ACHN (cell line): ENCODE data around the gene TVP23A.
"Not testable (repeated sequence)": the region's sequence is repeated elsewhere in the genome, so short reads cannot be mapped to it uniquely, and the experiment has no call there.

Experiments
- DNase-seq: peaks from one replicate; pipeline ENCODE4 v3.0.0-alpha.2; 2015
- in situ Hi-C: cut with HindIII; loops from 2 replicates; pipeline ENCODE4 v1.10.0; 2017; ENCODE audit warnings: low sequenced_read_pairs, low pct_ligation_motif_present, low pct_unique_long_range_greater_than_20kb

The TVP23A gene

GRCh38 chr16:10812312-10813098 lies 6.1 kb downstream of the TVP23A start:
- no peak for DNase-seq
- in situ Hi-C loops: no loop called here

GRCh38 chr16:10809706-10810105 lies 8.9 kb downstream of the TVP23A start:
- in situ Hi-C loops: no loop called here
- no peak for DNase-seq

DNA sequence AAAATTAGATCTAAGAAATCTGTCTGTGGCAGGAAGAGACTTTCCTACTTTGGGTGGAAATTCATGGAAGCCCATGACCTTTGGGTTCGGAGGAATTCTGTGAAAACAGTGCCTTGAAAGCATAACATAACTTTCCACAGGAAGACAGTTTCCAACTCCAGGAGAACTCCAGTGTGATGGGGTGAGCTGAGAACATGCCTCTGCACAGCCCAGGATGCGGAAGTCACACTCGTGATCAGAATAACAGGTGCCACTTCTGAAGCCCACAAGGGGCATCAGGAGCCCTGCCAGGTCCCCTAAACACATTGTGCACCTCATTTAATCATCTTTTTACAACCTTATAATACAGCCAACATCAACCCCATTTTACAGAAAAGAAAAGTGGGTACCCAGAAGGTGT lies 9.7 kb downstream of the TVP23A start:
- DNase-seq: no peak
- in situ Hi-C loops: no loop called here

DNA sequence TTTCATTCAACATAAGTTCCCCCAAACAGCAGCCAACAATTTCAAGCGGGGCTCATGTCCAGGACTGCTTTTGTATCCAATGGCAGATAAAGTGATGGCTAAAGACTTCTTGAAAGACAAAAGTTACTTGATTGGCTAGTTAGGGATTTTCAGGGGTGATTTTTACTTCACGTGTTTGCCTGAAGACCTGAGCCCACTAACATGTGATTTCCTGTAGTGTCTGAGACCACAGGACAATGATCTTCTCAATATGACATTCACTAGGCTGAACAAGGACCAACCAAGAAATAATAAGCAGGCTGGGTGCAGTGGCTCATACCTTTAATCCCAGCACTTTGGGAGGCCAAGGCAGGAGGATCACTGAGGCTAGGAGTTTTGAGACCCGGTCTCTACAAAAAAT lies 10.4 kb downstream of the TVP23A start:
- DNase-seq: no peak
- in situ Hi-C loops: no loop called here

DNA sequence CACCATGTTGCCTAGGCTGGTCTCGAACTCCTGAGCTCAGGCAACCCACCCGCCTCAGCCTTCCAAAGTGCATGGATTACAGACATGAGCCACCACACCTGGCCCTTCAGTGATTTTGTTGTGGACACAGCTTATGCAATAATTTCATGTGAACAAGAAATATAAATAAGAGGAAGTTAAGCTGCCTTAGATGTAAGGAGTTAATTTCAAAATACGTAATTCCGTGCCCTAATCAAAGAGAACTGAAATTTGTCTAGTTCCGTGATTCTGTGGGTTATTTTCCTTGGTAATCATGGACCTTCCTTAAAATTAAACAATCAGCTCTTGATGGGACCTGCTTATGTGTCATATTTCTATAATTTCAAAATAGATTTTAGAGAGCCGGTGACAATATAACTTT lies 11.9 kb downstream of the TVP23A start:
- no peak for DNase-seq
- in situ Hi-C loops: no loop called here

DNA sequence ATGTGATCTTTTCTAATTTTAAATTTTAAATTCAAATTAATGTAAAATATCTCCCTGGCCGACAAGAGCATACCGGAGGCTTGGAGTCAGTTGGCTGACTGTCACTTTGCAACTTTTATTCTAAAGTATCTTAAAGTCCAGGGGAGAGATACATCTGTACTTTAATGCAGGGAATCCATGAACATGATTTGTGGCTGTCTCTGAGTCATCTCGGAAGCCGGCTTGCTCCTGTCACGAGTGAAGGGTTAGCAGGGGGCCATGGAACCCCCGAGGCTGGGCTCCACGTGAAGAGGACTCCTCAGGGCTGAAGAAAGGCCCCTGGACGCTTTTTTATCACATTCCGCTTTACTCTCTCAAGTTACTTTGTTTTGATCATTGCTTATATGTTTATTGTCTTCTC lies 13.3 kb downstream of the TVP23A start:
- DNase-seq: no peak

GRCh38 chr16:10799736-10800135 lies 18.9 kb downstream of the TVP23A start:
- in situ Hi-C loops: no loop called here
- no peak for DNase-seq

More for the DNA sequence above, 13.3 kb downstream of the TVP23A start:
- in situ Hi-C loops: no loop called here

DNA sequence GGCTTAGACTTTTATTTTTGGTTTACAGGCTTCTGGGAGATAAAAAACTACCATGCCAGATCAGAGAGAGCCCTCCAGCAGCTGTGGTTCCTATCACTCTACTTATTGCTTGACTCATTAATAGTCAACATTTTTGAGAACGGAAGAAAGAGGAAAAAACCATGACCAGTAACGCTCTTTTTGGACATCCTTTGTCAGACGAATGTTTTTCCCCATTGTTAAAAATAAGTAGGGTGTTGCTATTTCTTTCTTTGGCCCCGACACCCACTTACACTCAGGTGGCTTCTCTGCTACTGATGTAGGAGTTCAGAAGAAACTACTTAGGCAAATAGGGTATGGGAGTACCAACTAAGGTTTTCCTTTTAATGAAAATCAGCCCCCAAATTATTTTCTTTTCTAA lies 27.5 kb downstream of the TVP23A start:
- in situ Hi-C loops: no loop called here
- DNase-seq: no peak

GRCh38 chr16:10788630-10789029 lies 30.0 kb downstream of the TVP23A start:
- in situ Hi-C loops: not testable (repeated sequence)

GRCh38 chr16:10787304-10787703 lies 31.3 kb downstream of the TVP23A start:
- in situ Hi-C loops: no loop called here
- DNase-seq: no peak

More at GRCh38 chr16:10788630-10789029, 30.0 kb downstream of the TVP23A start:
- not testable (repeated sequence) for DNase-seq

DNA sequence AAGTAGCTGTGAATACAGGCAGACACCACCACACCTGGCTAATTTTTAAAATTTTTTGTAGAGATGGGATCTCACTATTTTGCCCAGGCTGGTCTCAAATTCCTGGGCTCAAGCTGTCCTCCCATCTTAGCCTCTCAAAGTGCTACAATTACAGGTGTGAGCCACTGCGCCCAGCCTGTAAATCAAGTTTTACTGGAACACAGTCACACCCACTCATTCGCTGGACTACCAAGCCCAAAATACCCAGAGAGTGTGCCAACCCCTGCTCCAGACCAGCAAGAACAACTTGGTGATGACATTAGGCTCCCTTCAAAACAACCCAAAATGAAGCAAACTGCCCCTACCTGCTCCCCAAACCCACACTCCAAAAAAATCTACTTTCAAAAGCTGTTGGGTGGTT lies 36.0 kb downstream of the TVP23A start:
- in situ Hi-C loops: no loop called here
- DNase-seq: no peak

- in situ Hi-C loops: no loop called here
- no peak for DNase-seq
These were observed 38.0 kb downstream of the TVP23A start for GRCh38 chr16:10780628-10781027.

DNA sequence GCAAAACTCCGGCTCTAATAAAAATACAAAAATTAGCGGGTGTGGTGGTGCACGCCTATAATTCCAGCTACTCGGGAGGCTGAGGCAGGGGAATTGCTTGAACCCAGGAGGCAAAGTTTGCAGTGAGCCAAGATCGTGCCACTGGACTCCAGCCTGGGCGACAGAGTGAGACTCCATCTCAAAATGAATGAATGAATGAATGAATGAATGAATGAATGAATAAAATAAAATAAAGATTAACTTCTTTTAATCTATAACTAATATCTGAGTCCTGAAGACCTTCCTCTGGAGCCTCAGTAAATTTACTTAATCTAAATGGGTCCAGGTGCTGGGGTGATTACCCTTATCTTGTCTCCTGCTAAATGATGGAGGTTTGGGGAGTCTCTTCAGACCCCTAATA lies 38.7 kb downstream of the TVP23A start:
- in situ Hi-C loops: not testable (repeated sequence)

DNA sequence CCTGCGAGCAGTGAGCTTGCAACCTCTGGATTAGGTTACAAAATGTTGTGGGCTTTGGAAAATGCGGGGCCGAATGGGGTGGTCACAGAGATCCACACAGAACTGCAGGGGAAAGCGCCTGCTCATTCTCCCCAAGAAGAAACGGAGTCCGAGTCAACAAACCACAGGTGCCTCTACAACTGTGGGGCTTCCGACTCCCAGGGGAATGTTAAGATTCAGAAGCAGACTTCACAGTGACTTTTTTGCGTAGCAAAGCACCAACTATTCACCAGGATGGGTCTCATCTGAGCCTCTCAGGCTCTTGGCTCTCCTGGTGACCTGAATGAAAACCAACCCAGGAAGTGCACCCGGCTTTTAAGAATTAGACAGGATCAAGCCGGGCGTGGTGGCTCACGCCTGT lies 41.2 kb downstream of the TVP23A start:
- DNase-seq: no peak
- in situ Hi-C loops: no loop called here

More for the DNA sequence above, 38.7 kb downstream of the TVP23A start:
- DNase-seq: not testable (repeated sequence)

GRCh38 chr16:10776923-10777322 lies 41.7 kb downstream of the TVP23A start:
- in situ Hi-C loops, DNase-seq: not testable (repeated sequence)

DNA sequence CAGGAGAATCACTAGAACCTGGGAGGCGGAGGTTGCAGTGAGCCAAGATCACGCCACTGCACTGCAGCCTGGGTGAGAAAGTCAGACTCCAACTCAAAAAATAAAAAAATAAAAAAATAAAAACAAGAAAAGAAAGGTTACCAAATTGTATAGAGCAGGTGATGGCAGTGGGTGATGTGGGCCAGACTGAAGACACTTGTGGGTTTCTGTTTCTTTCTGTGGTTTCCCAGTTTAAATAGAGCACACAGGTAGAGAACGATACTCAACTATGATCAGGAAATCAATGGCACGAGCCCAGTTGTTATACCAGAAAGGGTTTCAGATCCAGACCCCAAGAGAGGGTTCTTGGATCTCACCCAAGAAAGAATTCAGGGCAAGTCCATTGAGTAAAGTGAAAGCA lies 42.3 kb downstream of the TVP23A start:
- no peak for DNase-seq
- in situ Hi-C loops: no loop called here

DNA sequence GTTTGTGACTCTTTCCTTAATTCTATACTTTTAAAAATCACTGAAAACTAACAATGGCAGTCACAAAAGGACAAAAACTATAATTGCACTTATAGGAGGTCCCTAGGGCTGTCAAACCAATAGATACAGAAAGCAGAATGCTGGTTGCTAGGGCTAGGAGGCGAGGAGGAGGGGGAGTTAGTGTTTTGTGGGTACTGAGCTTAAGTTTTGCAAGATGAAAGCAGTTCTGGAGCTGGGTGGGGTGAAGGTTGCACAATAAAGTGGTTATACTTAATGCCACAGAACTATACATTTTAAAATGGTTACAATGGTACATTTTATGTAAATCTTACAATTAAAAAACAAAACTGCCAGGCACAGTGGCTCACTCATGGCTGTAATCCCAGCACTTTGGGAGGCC lies 47.7 kb downstream of the TVP23A start:
- in situ Hi-C loops: no loop called here
- no peak for DNase-seq

GRCh38 chr16:10769381-10769780 lies 49.2 kb downstream of the TVP23A start:
- no peak for DNase-seq
- in situ Hi-C loops: no loop called here

DNA sequence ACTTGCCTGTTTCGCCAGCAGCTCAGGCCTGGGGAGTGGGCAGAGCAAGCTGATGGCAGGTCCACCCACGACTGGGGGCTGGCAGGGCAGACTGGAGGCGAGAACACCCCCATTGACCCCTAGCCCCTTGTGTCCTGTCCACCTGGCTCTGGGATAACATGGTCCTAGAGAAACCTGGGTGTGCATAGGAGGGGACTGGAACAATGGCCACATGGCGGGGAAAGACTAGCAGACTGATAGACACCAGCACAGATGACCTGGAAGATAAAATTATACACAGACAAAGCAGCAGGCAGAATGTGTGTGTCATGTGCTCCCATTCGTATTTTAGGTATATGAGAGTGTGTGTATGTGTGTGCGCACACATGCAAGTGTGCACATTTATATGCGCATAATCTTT lies 51.5 kb downstream of the TVP23A start:
- DNase-seq: no peak
- in situ Hi-C loops: no loop called here

DNA sequence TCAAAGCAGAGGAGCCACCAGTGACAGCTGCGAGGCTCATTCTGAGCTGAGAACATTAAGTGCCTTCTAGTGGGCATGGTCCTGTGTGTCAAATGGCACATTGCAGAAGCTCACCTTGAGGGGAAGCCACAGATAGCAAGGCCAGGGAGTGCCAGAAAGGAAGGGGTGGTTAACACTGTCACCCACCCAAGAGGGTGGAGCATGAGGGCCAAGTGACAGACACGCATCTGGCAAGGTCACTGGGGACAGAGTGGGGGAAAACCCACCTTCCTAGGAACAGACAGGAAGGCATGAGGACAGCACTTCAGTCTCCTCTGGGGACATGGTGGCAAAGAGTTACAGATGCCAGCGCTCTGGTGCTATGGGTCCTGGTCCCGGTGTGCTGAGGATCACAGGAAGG lies 52.8 kb downstream of the TVP23A start:
- in situ Hi-C loops: no loop called here
- no peak for DNase-seq
